SK-N-SH (cell line): ENCODE data around the gene ADRA1B. TPM values are rescaled to one million over a fixed set of nuclear protein-coding genes. Genes with fewer than 3 reads are reported as not detected.
A peak's percentile ranks its signal among the peaks of the same experiment; 100 is the strongest.

Experiments
- CTCF ChIA-PET: fragments of 300-600, 350-600 bp; formaldehyde crosslinking; extraction: SDS; loops from one replicate; lab custom pipeline; 2021; lab: Yijun Ruan, JAX
- POLR2A ChIA-PET: fragments of 350-600 bp; sonication (Branson Sonifier 250); formaldehyde crosslinking; extraction: SDS; loops from one replicate; lab custom pipeline; 2020; ENCODE audit warnings: antibody characterized with exemption, inconsistent platforms; lab: Yijun Ruan, JAX
- DNase-seq: peaks from one replicate; pipeline ENCODE4 v3.0.0; 2012
- H2AFZ ChIP-seq: fragments of 200-600 bp; sonication (generic); 2 replicates; pipeline ENCODE4 v1.8.1; 2016; ENCODE audit warnings: antibody characterized with exemption, mild to moderate bottlenecking, low read depth
- H3F3A ChIP-seq: fragments of 200-600 bp; sonication (generic); replicated peaks from 2 replicates; pipeline ENCODE3; 2016; ENCODE audit warnings: antibody characterized with exemption, mild to moderate bottlenecking; ENCODE audit not compliant: insufficient read depth
- H3K27ac ChIP-seq, 2 experiments: fragments of 200-500 bp in 1 of 2; fragments of 200-600 bp in 1 of 2; sonication (Bioruptor generic) in 1 of 2; sonication (generic), shearing (Covaris generic) in 1 of 2; 2 replicates each; pipeline versions ENCODE4 v1.5.1 to v1.6.1; 2014 to 2016; ENCODE audit warnings: low read depth in 2 of 2, inconsistent platforms in 1 of 2, low read length in 1 of 2, mild to moderate bottlenecking in 1 of 2, mixed read lengths in 1 of 2
- H3K27me3 ChIP-seq: fragments of 200-600 bp; sonication (generic), shearing (Covaris generic); 2 replicates; pipeline ENCODE4 v1.6.1; 2016; ENCODE audit warnings: mixed run types; ENCODE audit not compliant: insufficient read depth
- H3K36me3 ChIP-seq, 2 experiments: fragments of 200-500 bp in 1 of 2; fragments of 200-600 bp in 1 of 2; sonication (Bioruptor generic) in 1 of 2; sonication (generic) in 1 of 2; replicated peaks in 1 of 2; 2 replicates each; pipeline versions ENCODE3 to v1.5.1; 2014 to 2016; ENCODE audit warnings: low read length in 1 of 2, mild to moderate bottlenecking in 1 of 2; ENCODE audit not compliant: insufficient read depth in 2 of 2, control insufficient read depth in 1 of 2
- H3K4me1 ChIP-seq, 2 experiments: fragments of 200-500 bp in 1 of 2; fragments of 200-600 bp in 1 of 2; sonication (Bioruptor generic) in 1 of 2; sonication (generic), shearing (Covaris generic) in 1 of 2; 2 replicates each; pipeline versions ENCODE4 v1.5.1 to v1.6.1; 2014 to 2016; ENCODE audit warnings: low read depth in 1 of 2, low read length in 1 of 2, mixed run types in 1 of 2; ENCODE audit not compliant: insufficient read depth in 2 of 2, control insufficient read depth in 1 of 2
- H3K4me2 ChIP-seq: fragments of 200-600 bp; sonication (generic), shearing (Covaris generic); 2 replicates; pipeline ENCODE4 v1.6.1; 2017; ENCODE audit warnings: mixed run types
- H3K4me3 ChIP-seq, 2 experiments: fragments of 200-500 bp in 1 of 2; fragments of 200-600 bp in 1 of 2; sonication (Bioruptor generic) in 1 of 2; sonication (generic), shearing (Covaris generic) in 1 of 2; 2 replicates each; pipeline versions ENCODE4 v1.5.1 to v1.8.1; 2014 to 2016; ENCODE audit warnings: low read depth in 2 of 2, inconsistent platforms in 1 of 2, low read length in 1 of 2, mild to moderate bottlenecking in 1 of 2, mixed read lengths in 1 of 2, moderate library complexity in 1 of 2
- H3K79me2 ChIP-seq: fragments of 200-600 bp; sonication (generic); 2 replicates; pipeline ENCODE4 v1.8.1; 2017; ENCODE audit warnings: mild to moderate bottlenecking; ENCODE audit not compliant: insufficient read depth
- H3K9ac ChIP-seq: fragments of 200-600 bp; sonication (generic); 2 replicates; pipeline ENCODE4 v1.6.1; 2017; ENCODE audit warnings: mixed run types
- H3K9me2 ChIP-seq: fragments of 200-600 bp; sonication (generic); 2 replicates; pipeline ENCODE4 v1.6.1; 2017; ENCODE audit warnings: mixed run types
- H3K9me3 ChIP-seq: fragments of 200-600 bp; sonication (generic); 2 replicates; pipeline ENCODE4 v1.6.1; 2017; ENCODE audit warnings: mixed run types, mild to moderate bottlenecking, moderate library complexity
- H4K20me1 ChIP-seq: fragments of 200-600 bp; sonication (generic); 2 replicates; pipeline ENCODE4 v1.6.1; 2017; ENCODE audit warnings: mild to moderate bottlenecking, mixed run types; ENCODE audit not compliant: insufficient read depth
- ELF1 ChIP-seq: IDR thresholded peaks from 2 replicates; pipeline ENCODE4 v1.4.0; 2012
- EZH2phosphoT487 ChIP-seq: fragments of 200-600 bp; sonication (generic); IDR thresholded peaks from 2 replicates; pipeline ENCODE4 v1.6.1; 2017; ENCODE audit warnings: low read depth, mixed run types, mild to moderate bottlenecking, antibody characterized with exemption, moderate library complexity, borderline replicate concordance
- FOXJ3 ChIP-seq: sonication (generic); formaldehyde crosslinking; IDR thresholded peaks from 2 replicates; pipeline ENCODE4 v1.5.1; 2020; ENCODE audit warnings: mild to moderate bottlenecking, missing genetic modification reagents
- FOXM1 ChIP-seq: IDR thresholded peaks from 2 replicates; pipeline ENCODE4 v1.4.0; 2012; ENCODE audit warnings: low read depth, mild to moderate bottlenecking
- GATA2 ChIP-seq: sonication (generic); formaldehyde crosslinking; IDR thresholded peaks from 2 replicates; pipeline ENCODE4 v1.5.0; 2020; ENCODE audit warnings: mild to moderate bottlenecking, missing genetic modification reagents
- JUND ChIP-seq: IDR thresholded peaks from 2 replicates; pipeline ENCODE4 v1.4.0; 2012
- NFIC ChIP-seq: IDR thresholded peaks from 2 replicates; pipeline ENCODE4 v1.4.0; 2012; ENCODE audit warnings: borderline replicate concordance
- RAD21 ChIP-seq: IDR thresholded peaks from 2 replicates; pipeline ENCODE4 v1.6.1; 2012; ENCODE audit warnings: mild to moderate bottlenecking, low read length
- RFX5 ChIP-seq: IDR thresholded peaks from 2 replicates; pipeline ENCODE4 v1.6.1; 2012; ENCODE audit warnings: mild to moderate bottlenecking, improper control_type of control experiment, low read length
- RXRA ChIP-seq: IDR thresholded peaks from 2 replicates; pipeline ENCODE4 v1.4.0; 2012; ENCODE audit warnings: low read depth, mild to moderate bottlenecking, borderline replicate concordance
- TAF1 ChIP-seq: IDR thresholded peaks from 2 replicates; pipeline ENCODE4 v1.6.1; 2012; ENCODE audit warnings: low read depth, mild to moderate bottlenecking, low read length, moderate library complexity, borderline replicate concordance
- YY1 ChIP-seq: IDR thresholded peaks from 2 replicates; pipeline ENCODE4 v1.4.0; 2012; ENCODE audit warnings: low read depth, mild to moderate bottlenecking
- WGBS: methylation state at CpG from one replicate; pipeline ENCODE4 v1.1.6; 2017; ENCODE audit warnings: low lambda C conversion rate; 5-methylcytosine and 5-hydroxymethylcytosine counted together
- polyA plus RNA-seq, 3 experiments: library from polyadenylated mRNA; depleted of rRNA; stranded (reverse); fragments of >200 nt; gene quantifications; 2 replicates each; pipeline ENCODE4 v1.2.3, GENCODE V29; 2012
- TF ChIP-seq, protein P1 (sequence below): IDR thresholded peaks from 2 replicates; pipeline ENCODE4; 2012
- TF ChIP-seq, protein P2 (sequence below): fragments of 150-350 bp; IDR thresholded peaks from 2 replicates; pipeline ENCODE4 v1.6.1; 2016; ENCODE audit warnings: mild to moderate bottlenecking, low read depth, low read length
- TF ChIP-seq, protein P3 (sequence below): IDR thresholded peaks from 2 replicates; pipeline ENCODE4 v1.4.0; 2012; ENCODE audit warnings: low read depth
- TF ChIP-seq, protein P4 (sequence below): IDR thresholded peaks from 2 replicates; pipeline ENCODE4 v1.6.1; 2012; ENCODE audit warnings: mild to moderate bottlenecking, low read depth, low read length, moderate library complexity
- TF ChIP-seq, protein P5 (sequence below): IDR thresholded peaks from 2 replicates; pipeline ENCODE4 v1.4.0; 2012; ENCODE audit warnings: low read depth, borderline replicate concordance

The ADRA1B gene
- polyA plus RNA-seq, 1 of the 3 experiments (the other 2 are of a cell fraction): 2.2 TPM

DNA sequence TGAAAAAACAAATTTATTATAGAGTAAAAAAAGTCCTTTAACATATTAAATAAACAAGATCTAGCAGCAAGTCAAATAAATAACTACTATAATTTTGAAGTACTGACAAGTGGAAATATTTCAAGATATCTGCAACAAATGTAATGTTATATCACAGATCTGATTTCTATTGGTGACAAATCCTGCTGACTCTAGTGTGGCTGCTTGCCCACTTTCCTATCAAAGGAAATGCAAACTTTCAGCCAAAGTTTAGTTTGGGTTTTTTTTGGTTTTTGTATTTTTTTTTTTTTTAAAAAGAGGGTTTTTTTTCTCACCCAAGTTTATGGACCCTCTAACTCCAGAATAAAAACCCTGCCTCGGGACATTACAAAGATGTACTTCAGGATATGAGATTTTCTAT lies 12.9 kb downstream of the ADRA1B start:
- POLR2A ChIA-PET: no interaction called here
- H3K27ac ChIP-seq: peak overlapping the region in 1 of 2 experiments; percentile 83; a peak in 2 of 4 replicates
- TF ChIP-seq, protein P1, sequence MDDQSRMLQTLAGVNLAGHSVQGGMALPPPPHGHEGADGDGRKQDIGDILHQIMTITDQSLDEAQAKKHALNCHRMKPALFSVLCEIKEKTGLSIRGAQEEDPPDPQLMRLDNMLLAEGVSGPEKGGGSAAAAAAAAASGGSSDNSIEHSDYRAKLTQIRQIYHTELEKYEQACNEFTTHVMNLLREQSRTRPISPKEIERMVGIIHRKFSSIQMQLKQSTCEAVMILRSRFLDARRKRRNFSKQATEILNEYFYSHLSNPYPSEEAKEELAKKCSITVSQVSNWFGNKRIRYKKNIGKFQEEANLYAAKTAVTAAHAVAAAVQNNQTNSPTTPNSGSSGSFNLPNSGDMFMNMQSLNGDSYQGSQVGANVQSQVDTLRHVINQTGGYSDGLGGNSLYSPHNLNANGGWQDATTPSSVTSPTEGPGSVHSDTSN: peak; percentile 17; the same call in 1 of the 2 replicates
- TF ChIP-seq, protein P2, sequence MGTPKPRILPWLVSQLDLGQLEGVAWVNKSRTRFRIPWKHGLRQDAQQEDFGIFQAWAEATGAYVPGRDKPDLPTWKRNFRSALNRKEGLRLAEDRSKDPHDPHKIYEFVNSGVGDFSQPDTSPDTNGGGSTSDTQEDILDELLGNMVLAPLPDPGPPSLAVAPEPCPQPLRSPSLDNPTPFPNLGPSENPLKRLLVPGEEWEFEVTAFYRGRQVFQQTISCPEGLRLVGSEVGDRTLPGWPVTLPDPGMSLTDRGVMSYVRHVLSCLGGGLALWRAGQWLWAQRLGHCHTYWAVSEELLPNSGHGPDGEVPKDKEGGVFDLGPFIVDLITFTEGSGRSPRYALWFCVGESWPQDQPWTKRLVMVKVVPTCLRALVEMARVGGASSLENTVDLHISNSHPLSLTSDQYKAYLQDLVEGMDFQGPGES: no peak
- TF ChIP-seq, all 33 proteins: peak for 1
- H3K9me2 ChIP-seq: no peaks in the 10 kb centered on the region
- no peak overlapping the region for H3K4me3 ChIP-seq
- 64% methylated on average over 1 of the region's 1 CpG for WGBS
- peak overlapping the region; percentile 41; the same call in 1 of the 2 replicates for H3K9ac ChIP-seq
- H3K79me2 ChIP-seq: peaks cover 30% of the 10 kb centered on the region
- H2AFZ ChIP-seq: peak overlapping the region; percentile 86
- H3K4me2 ChIP-seq: peak overlapping the region; percentile 80
- no peaks in the 10 kb centered on the region for H3K36me3 ChIP-seq
- H3K27me3 ChIP-seq: no peaks in the 10 kb centered on the region
- no peak for DNase-seq
- H4K20me1 ChIP-seq: no peaks in the 10 kb centered on the region
- H3K4me1 ChIP-seq: peaks cover 0 to 5% of the 10 kb centered on the region in 2 experiments; a peak in 1 of 4 replicates
- CTCF ChIA-PET: interaction anchor here (0.8 kb wide), 1 partner anchor 58 kb away, joined by 3 read pairs; no protein-coding TSS in a partner anchor
- no peaks in the 10 kb centered on the region for H3K9me3 ChIP-seq
- H3F3A ChIP-seq: peaks cover 25% of the 10 kb centered on the region

DNA sequence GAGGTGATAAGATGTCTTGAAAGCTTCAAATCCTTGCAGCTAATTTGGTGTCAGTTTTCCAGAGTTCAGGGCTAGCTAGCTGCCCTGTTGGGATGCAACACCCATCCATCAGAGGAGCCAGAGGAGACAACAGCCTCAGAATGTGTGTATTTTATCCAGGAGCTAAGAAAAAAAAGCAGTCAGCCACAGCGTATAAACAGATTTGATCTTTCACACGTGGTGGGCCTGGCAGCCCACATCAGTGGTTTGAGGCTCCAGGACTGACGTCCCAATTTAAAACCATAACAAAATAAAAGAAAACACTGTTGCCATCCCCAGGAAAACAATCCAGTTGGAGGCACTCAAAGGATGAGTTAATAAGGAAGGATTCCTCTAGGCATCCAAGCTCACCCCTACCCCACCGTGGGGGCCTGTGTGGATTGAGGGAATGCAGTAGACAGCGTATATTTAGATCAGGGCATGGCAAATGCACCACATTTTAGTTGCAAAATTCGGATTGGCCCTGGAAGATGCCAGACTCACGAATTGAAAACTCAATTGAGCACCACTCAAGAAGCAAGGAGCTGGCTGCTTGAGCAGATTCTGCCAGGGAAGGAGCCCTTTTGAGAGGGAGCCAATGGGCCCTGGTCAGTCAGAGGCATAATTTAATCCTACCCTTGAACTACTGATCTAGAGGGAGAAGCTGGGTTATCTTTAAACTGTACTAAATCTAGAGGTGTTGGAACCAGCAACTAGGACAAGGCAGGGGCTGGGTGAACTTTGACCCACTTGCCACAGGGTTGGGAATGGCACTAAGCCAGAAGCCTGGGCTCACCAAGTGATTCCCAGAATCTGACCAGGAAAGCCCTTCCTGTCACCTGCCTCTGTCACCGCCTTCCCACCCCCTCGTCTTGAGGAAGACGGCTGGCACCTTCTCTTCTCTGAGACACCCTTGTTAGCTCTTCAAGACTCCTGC lies 17.5 kb downstream of the ADRA1B start:
- peaks cover 0 to 1% of the 10 kb centered on the region in 2 experiments; a peak in 1 of 4 replicates for H3K4me1 ChIP-seq
- POLR2A ChIA-PET: no interaction called here
- H3K4me2 ChIP-seq: no peak overlapping the region
- WGBS: 62% methylated on average over 10 of the region's 10 CpGs
- no peak overlapping the region; a peak in 1 of 4 replicates for H3K4me3 ChIP-seq
- H3K9me3 ChIP-seq: no peaks in the 10 kb centered on the region
- no peak for DNase-seq
- no peaks in the 10 kb centered on the region for H4K20me1 ChIP-seq
- no peak overlapping the region for H3K27ac ChIP-seq
- CTCF ChIA-PET: interaction anchor here (1.0 to 1.7 kb wide), 5 partner anchors 9 to 331 kb away, joined by 3 to 6 read pairs (median 5); no protein-coding TSS in a partner anchor
- no peaks in the 10 kb centered on the region for H3K9me2 ChIP-seq
- peaks cover 22% of the 10 kb centered on the region for H3K79me2 ChIP-seq
- H3K9ac ChIP-seq: no peak overlapping the region
- H3F3A ChIP-seq: peaks cover 7% of the 10 kb centered on the region
- no peaks in the 10 kb centered on the region for H3K27me3 ChIP-seq
- H3K36me3 ChIP-seq: no peaks in the 10 kb centered on the region
- H2AFZ ChIP-seq: no peak overlapping the region
- no peak for TF ChIP-seq ELF1
- TF ChIP-seq RXRA: no peak
- TF ChIP-seq GATA2 (CRISPR knock-in tag): no peak
- TF ChIP-seq RFX5: no peak
- TF ChIP-seq, protein P3, sequence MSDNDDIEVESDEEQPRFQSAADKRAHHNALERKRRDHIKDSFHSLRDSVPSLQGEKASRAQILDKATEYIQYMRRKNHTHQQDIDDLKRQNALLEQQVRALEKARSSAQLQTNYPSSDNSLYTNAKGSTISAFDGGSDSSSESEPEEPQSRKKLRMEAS: no peak
- TF ChIP-seq YY1: no peak
- TF ChIP-seq, protein P4, sequence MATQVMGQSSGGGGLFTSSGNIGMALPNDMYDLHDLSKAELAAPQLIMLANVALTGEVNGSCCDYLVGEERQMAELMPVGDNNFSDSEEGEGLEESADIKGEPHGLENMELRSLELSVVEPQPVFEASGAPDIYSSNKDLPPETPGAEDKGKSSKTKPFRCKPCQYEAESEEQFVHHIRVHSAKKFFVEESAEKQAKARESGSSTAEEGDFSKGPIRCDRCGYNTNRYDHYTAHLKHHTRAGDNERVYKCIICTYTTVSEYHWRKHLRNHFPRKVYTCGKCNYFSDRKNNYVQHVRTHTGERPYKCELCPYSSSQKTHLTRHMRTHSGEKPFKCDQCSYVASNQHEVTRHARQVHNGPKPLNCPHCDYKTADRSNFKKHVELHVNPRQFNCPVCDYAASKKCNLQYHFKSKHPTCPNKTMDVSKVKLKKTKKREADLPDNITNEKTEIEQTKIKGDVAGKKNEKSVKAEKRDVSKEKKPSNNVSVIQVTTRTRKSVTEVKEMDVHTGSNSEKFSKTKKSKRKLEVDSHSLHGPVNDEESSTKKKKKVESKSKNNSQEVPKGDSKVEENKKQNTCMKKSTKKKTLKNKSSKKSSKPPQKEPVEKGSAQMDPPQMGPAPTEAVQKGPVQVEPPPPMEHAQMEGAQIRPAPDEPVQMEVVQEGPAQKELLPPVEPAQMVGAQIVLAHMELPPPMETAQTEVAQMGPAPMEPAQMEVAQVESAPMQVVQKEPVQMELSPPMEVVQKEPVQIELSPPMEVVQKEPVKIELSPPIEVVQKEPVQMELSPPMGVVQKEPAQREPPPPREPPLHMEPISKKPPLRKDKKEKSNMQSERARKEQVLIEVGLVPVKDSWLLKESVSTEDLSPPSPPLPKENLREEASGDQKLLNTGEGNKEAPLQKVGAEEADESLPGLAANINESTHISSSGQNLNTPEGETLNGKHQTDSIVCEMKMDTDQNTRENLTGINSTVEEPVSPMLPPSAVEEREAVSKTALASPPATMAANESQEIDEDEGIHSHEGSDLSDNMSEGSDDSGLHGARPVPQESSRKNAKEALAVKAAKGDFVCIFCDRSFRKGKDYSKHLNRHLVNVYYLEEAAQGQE: no peak
- TF ChIP-seq RAD21: no peak
- no peak for TF ChIP-seq EZH2phosphoT487
- no peak for TF ChIP-seq FOXJ3 (CRISPR knock-in tag)
- no peak for TF ChIP-seq FOXM1
- no peak for TF ChIP-seq TAF1
- TF ChIP-seq, protein P5, sequence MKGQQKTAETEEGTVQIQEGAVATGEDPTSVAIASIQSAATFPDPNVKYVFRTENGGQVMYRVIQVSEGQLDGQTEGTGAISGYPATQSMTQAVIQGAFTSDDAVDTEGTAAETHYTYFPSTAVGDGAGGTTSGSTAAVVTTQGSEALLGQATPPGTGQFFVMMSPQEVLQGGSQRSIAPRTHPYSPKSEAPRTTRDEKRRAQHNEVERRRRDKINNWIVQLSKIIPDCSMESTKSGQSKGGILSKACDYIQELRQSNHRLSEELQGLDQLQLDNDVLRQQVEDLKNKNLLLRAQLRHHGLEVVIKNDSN: no peak
- TF ChIP-seq NFIC: no peak
- no peak for TF ChIP-seq JUND
